Stimulated activated CD4-positive, alpha-beta T cell treated with anti-CD3 and anti-CD28 coated beads, Interleukin-4, amount 100 ng/mL, for 24 hours (primary cell): Measurements from ENCODE around the gene BMAL1.
"Not testable (repeated sequence)": the region's sequence is repeated elsewhere in the genome, so short reads cannot be mapped to it uniquely, and the experiment has no call there.

Source experiments
- DNase-seq: peaks from one replicate; pipeline ENCODE4 v3.0.0-alpha.2; 2020

Gene BMAL1

GRCh38 chr11:13388741-13389140 is 111.2 kb downstream of the BMAL1 start:
- DNase-seq: no peak

- DNase-seq: no peak
Measured at GRCh38 chr11:13391217-13391616, 113.6 kb downstream of the BMAL1 start.

- not testable (repeated sequence) for DNase-seq
Measured at GRCh38 chr11:13398335-13398734, 120.7 kb downstream of the BMAL1 start.

- no peak for DNase-seq
Measured at GRCh38 chr11:13405220-13405619, 127.6 kb downstream of the BMAL1 start.

GRCh38 chr11:13415201-13415600 is 137.6 kb downstream of the BMAL1 start:
- DNase-seq: no peak

GRCh38 chr11:13421561-13421960 is 144.0 kb downstream of the BMAL1 start:
- DNase-seq: no peak

GRCh38 chr11:13423372-13423771 is 145.8 kb downstream of the BMAL1 start:
- no peak for DNase-seq

- DNase-seq: no peak
Measured at GRCh38 chr11:13427440-13427839, 149.8 kb downstream of the BMAL1 start.

- DNase-seq: no peak
Measured at GRCh38 chr11:13429288-13429687, 151.7 kb downstream of the BMAL1 start.

- DNase-seq: no peak
Measured at GRCh38 chr11:13429836-13430235, 152.2 kb downstream of the BMAL1 start.

GRCh38 chr11:13433437-13433836 is 155.8 kb downstream of the BMAL1 start:
- no peak for DNase-seq

GRCh38 chr11:13434247-13435205 is 156.9 kb downstream of the BMAL1 start:
- DNase-seq: no peak

- DNase-seq: not testable (repeated sequence)
Measured at GRCh38 chr11:13436836-13437235, 159.2 kb downstream of the BMAL1 start.
